NCI-H1694 treated with DMSO at 0.1 percent for 48 hours (cell line): ENCODE results near the gene PPT1.
"Not testable (repeated sequence)": the region's sequence is repeated elsewhere in the genome, so short reads cannot be mapped to it uniquely, and the experiment has no call there.

Experiments used
- DNase-seq: peaks from one replicate; lab custom pipeline; 2025; lab: John Stamatoyannopoulos, UW

Gene PPT1

GRCh38 chr1:40092706-40093639, 4.1 kb downstream of the PPT1 start:
- no peak for DNase-seq

GRCh38 chr1:40092241-40092640, 4.8 kb downstream of the PPT1 start:
- no peak for DNase-seq

GRCh38 chr1:40090652-40091355, 6.2 kb downstream of the PPT1 start:
- no peak for DNase-seq

GRCh38 chr1:40084750-40085149, 12.3 kb downstream of the PPT1 start:
- not testable (repeated sequence) for DNase-seq

- no peak for DNase-seq
These were observed 15.2 kb downstream of the PPT1 start for GRCh38 chr1:40081871-40082270.

GRCh38 chr1:40079774-40080400, 17.2 kb downstream of the PPT1 start:
- DNase-seq, result no peak

- DNase-seq, result peak; percentile 12
These were observed 18.3 kb downstream of the PPT1 start for GRCh38 chr1:40078512-40079333.

- no peak for DNase-seq
These were observed 20.1 kb downstream of the PPT1 start for GRCh38 chr1:40076895-40077312.

- no peak for DNase-seq
These were observed 21.8 kb downstream of the PPT1 start for GRCh38 chr1:40075266-40075665.

- no peak for DNase-seq
These were observed 24.0 kb downstream of the PPT1 start for GRCh38 chr1:40073062-40073461.

- no peak for DNase-seq
These were observed 24.9 kb downstream of the PPT1 start for GRCh38 chr1:40072142-40072541.

GRCh38 chr1:40067851-40068250, 29.2 kb downstream of the PPT1 start:
- DNase-seq, result no peak

GRCh38 chr1:40067023-40067422, 30.0 kb downstream of the PPT1 start:
- DNase-seq, result no peak

GRCh38 chr1:40064797-40065499, 32.1 kb downstream of the PPT1 start:
- DNase-seq, result no peak

GRCh38 chr1:40059960-40060750, 36.9 kb downstream of the PPT1 start:
- no peak for DNase-seq

GRCh38 chr1:40059338-40059959, 37.6 kb downstream of the PPT1 start:
- no peak for DNase-seq

GRCh38 chr1:40058453-40059337, 38.4 kb downstream of the PPT1 start:
- DNase-seq, result no peak

- no peak for DNase-seq
These were observed 39.0 kb downstream of the PPT1 start for GRCh38 chr1:40058097-40058452.
